Measurements from ENCODE around the gene TRMT11.

DNA sequence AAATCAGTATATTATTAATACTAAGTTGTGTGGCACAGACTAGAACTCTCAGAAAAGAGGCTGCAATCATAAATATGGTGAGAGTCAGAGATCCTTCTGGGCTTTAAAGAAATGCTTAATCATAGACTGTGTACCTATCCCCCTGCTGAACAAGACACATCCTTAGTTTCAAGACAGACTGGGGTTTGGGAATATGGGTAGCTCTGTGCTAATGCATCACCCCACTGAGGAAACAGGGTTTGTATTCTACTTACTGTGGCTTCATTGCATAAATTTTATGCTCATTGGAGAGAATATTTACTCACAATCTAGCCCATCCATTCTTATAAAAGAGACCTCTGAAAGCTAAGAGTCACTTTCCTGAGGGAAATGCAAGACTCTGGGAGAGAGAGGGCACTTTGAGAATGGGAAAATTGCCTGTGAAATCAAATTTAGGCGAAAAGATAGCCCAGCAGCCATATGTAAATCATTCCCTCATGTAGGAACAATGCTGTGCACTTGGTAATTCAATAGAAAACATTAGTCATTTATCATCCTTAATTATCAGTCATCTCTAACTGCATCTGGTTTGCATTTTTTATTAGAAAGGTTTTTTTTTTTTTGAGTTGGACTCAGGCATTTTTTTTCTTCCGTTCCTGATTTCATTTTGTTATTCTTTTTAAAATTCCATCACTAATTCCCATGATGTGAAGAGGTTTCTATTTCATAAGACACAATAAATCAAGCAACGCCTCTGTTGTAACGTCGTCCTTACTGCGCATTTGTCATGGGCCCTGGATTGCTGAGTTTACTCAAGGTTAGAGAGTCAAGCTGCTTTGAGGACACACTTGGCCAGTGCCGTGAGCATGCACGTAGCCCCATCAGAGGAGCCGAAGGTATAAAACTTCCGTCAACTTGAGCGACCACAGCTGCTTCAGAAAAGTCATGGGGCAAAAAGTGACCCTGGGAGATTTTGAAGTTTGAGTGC lies 91.8 kb downstream of the TRMT11 start:
- TF ChIP-seq POLR2A (IDR thresholded peaks at IDR 0.05), result no peak
- TF ChIP-seq EP300 (IDR thresholded peaks at IDR 0.05; ENCODE audit: low read depth), result no peak

Measured in transverse colon (tissue), 1 donor.